LNCaP clone FGC (cell line): ENCODE data around the gene MAD1L1.

ENCODE experiments used
- DNase-seq: peaks from one replicate; pipeline ENCODE4 v3.0.0-alpha.2; 2011; ENCODE audit warnings: low read depth
- H3K4me3 ChIP-seq: 2 replicates; pipeline ENCODE4 v1.5.1; 2011; ENCODE audit warnings: mild to moderate bottlenecking, low read depth, low read length, control low read depth
- CTCF ChIP-seq: IDR thresholded peaks from 2 replicates; pipeline ENCODE4 v1.5.1; 2012; ENCODE audit warnings: mild to moderate bottlenecking; ENCODE audit not compliant: control insufficient read depth, insufficient read depth; ENCODE audit errors: extremely low read depth

MAD1L1 gene

GRCh38 chr7:2116448-2116810 is 116.3 kb downstream of the MAD1L1 start:
- DNase-seq, result no peak
- no peak overlapping the region for H3K4me3 ChIP-seq
- TF ChIP-seq CTCF, result no peak

- no peak overlapping the region for H3K4me3 ChIP-seq
- no peak for TF ChIP-seq CTCF
- DNase-seq, result no peak
These were observed 116.8 kb downstream of the MAD1L1 start for GRCh38 chr7:2115760-2116447.

GRCh38 chr7:2114926-2115759 is 117.6 kb downstream of the MAD1L1 start:
- H3K4me3 ChIP-seq, result no peak overlapping the region

DNA sequence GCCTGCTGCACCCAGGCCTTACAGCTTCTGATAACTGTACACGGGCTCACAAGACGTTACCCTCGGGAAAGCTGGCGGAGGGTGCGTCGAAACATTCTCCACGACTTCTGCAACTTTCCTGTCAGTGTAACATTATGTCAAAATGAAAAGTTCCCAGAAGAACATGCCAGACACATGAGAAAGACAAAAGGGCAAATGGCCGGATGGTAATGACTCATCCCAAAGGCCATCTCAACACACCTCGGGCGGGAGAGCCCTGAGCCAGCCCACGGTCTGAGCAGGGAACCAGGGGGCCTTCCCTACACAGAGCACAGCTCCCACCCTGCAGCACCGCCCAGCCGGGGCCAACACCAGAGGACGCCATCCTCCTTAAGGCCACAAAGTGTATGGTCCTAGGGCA is 118.7 kb downstream of the MAD1L1 start:
- no peak for TF ChIP-seq CTCF
- DNase-seq, result no peak
- H3K4me3 ChIP-seq, result no peak overlapping the region

More at GRCh38 chr7:2114926-2115759, 117.6 kb downstream of the MAD1L1 start:
- no peak for DNase-seq
- no peak for TF ChIP-seq CTCF

- no peak for TF ChIP-seq CTCF
- H3K4me3 ChIP-seq, result no peak overlapping the region
- DNase-seq, result no peak
These were observed 120.2 kb downstream of the MAD1L1 start for GRCh38 chr7:2112261-2113198.

GRCh38 chr7:2111568-2111967 is 121.2 kb downstream of the MAD1L1 start:
- DNase-seq, result no peak
- H3K4me3 ChIP-seq, result no peak overlapping the region
- TF ChIP-seq CTCF, result no peak
